ENCODE measurements around the gene FBLL1.

DNA sequence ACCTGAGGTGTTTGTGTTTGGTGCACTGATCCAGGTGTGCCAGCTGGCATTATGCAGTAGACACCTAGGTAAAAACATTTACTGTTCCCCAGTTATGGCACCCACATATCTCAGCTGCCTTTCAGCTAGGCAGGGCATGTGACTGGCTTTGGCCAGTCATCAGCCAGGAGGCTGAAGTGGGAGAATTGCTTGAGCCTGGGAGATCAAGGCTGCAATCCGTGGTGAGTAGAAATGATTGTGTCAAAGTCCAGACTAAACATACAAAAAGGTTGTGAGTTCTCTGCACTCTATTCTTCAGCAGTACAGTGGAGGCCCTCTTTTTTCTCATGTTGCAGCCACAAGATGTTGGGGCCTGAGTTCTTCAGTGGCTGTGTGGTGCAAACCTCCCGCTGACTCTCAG, 3.2 kb upstream of the FBLL1 start:
- TF ChIP-seq CTCF (IDR thresholded peaks at IDR 0.05) (no peak), POLR2AphosphoS5 (IDR thresholded peaks at IDR 0.05; ENCODE audit: low read depth, low read length) (no peak), SIN3A (IDR thresholded peaks at IDR 0.05; ENCODE audit: borderline replicate concordance, insufficient read depth, low read depth, low read length) (no peak)

All from Panc1 (cell line).